Tracheal epithelial cell (primary cell): ENCODE data around the gene ZNF74. TPM values are rescaled to one million over a fixed set of nuclear protein-coding genes. Genes with fewer than 3 reads are reported as not detected.

ENCODE experiments used
- total RNA-seq: library from RNA; depleted of rRNA; stranded (reverse); fragments of >200 nt; gene quantifications from 2 replicates; pipeline ENCODE4 v1.2.1, GENCODE V29; 2014

The ZNF74 gene
- total RNA-seq: 19.6 and 20.5 TPM in 2 replicates

DNA sequence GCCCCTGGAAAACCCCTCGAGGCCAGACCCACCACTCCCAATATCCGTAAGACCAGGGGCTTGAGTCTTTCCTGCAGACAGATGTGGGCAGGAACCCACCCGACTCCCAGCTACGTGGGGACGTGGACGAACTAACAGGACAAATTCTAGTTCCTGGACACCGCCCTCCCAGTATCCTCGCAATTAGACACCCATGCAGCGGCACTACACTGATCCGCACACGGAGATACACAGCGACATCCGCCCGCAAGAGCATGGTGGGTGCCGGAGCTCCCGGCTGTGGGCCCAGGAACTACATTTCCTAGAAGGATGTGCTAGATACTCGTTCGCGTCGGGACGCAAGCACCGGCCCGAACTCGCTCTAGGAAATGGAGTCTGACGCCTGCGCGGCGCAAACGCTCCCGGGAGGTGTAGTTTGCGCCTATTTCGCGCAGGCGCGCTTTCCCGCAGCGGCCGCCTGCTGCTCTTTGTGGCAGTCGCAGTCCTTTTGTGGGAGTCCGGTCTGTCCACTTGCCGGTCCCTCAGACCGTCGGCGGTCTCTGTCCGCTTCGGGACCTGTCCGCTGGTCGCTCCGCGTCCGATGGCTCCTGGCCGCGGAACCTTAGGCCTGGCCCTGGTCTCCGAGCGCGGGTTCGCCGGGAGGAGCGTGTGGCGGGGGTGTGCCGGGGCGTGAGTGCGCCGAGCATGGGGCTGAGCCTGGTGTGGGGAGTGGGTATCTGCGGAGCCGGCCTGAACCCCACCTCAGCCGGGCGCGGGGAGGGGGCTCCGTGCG lies at the start of gene ZNF74:
Gene ZNF74 (plus strand): TSS at position 447 of the 772 bp plus-strand sequence. CDS start 478 bp downstream, outside the sequence.

DNA sequence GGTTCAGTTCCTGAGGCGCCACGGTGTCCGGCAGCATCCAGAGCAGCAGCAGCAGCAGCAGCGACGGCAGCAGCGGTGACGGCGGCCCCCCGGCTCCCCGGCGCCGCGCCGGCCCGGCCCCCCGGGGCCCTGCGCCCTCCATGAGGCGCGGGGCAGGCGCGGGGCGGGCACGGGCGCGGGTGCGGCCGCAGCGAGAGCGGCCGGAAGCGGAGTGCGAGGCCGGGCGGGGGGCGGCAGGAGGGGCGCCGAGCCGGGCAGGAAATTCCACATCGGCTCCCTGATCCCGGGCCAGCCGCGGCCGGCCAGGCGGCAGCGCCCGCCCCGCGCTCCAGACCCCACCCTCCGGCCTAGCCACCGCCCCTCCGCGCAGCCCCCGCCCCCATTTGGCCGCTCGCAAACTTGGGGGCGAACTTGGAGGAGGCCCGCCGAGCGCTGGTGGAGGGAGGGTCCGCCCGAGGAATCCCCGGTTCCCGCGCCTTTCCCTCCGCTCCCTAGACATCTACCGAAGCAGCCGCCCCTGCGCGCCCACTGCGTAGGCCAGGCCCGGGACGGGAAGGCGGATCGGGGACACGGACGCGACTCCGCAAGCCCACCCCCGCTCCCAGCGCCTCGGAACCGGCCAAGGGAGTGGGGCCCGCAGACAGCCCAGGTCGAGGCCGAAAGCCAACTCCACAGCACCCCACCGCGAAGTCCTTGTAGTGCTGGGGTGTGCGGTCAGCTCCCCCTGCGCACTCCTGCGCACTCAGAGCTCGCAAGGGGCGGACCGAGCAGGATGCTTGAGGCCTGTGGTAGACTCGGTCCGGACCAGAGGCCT lies 43.9 kb downstream of the ZNF74 start, which contains the start of gene SCARF2:
Gene SCARF2 (minus strand): TSS at position 213 of the 814 bp plus-strand sequence. CDS start 71 bp downstream, at position 142.

Other genes starting within 250 kb of the ZNF74 start
- not detected in 2 replicates for gene CCDC188, start 243.1 kb upstream of the ZNF74 start, total RNA-seq
- gene RTN4R, start 125.8 kb upstream of the ZNF74 start, total RNA-seq: 4.9 and 6.5 TPM in 2 replicates
- 45.4 and 46.0 TPM in 2 replicates for gene DGCR6L, start 74.1 kb upstream of the ZNF74 start, total RNA-seq
- gene SCARF2, start 43.7 kb downstream of the ZNF74 start, total RNA-seq: 0.43 and 1.7 TPM in 2 replicates
- 17.5 and 23.1 TPM in 2 replicates for gene KLHL22, start 101.6 kb downstream of the ZNF74 start, total RNA-seq
- gene MED15, start 113.5 kb downstream of the ZNF74 start, total RNA-seq: 29.8 and 35.9 TPM in 2 replicates